Amniotic stem cell (primary cell): Measurements from ENCODE around the gene TTC38.

Experiments
- DNase-seq: peaks from one replicate; lab custom pipeline; 2025; lab: John Stamatoyannopoulos, UW

The TTC38 gene

GRCh38 chr22:46267431-46268279, at the start of gene TTC38:
TSS of gene TTC38 (plus strand) at chr22:46268008. CDS start at chr22:46268040, 32 bp downstream.
- DNase-seq = peak; percentile 33

- no peak for DNase-seq
Observed at GRCh38 chr22:46219636-46220035, 48.2 kb upstream of the TTC38 start.

- no peak for DNase-seq
Observed at GRCh38 chr22:46220921-46221320, 46.9 kb upstream of the TTC38 start.

- no peak for DNase-seq
Observed at GRCh38 chr22:46224044-46224897, 43.5 kb upstream of the TTC38 start.

GRCh38 chr22:46224898-46225290, 42.9 kb upstream of the TTC38 start:
- no peak for DNase-seq

- DNase-seq = no peak
Observed at GRCh38 chr22:46225631-46226030, 42.2 kb upstream of the TTC38 start.

GRCh38 chr22:46226577-46226976, 41.2 kb upstream of the TTC38 start:
- DNase-seq = no peak

- DNase-seq = no peak
Observed at GRCh38 chr22:46229701-46230100, 38.1 kb upstream of the TTC38 start.

GRCh38 chr22:46230262-46230901, 37.4 kb upstream of the TTC38 start:
- no peak for DNase-seq

- DNase-seq = peak; percentile 33
Observed at GRCh38 chr22:46233231-46233630, 34.6 kb upstream of the TTC38 start.

GRCh38 chr22:46234969-46235368, 32.8 kb upstream of the TTC38 start:
- DNase-seq = no peak

GRCh38 chr22:46237453-46238124, 30.2 kb upstream of the TTC38 start:
- DNase-seq = no peak

- DNase-seq = no peak
Observed at GRCh38 chr22:46238541-46238940, 29.3 kb upstream of the TTC38 start.

- DNase-seq = no peak
Observed at GRCh38 chr22:46239261-46240048, 28.4 kb upstream of the TTC38 start.

GRCh38 chr22:46240073-46240472, 27.7 kb upstream of the TTC38 start:
- no peak for DNase-seq

GRCh38 chr22:46240506-46240905, 27.3 kb upstream of the TTC38 start:
- DNase-seq = no peak

GRCh38 chr22:46240907-46241306, 26.9 kb upstream of the TTC38 start:
- no peak for DNase-seq

- no peak for DNase-seq
Observed at GRCh38 chr22:46241396-46242007, 26.3 kb upstream of the TTC38 start.

GRCh38 chr22:46242076-46242475, 25.7 kb upstream of the TTC38 start:
- no peak for DNase-seq

- no peak for DNase-seq
Observed at GRCh38 chr22:46244771-46245170, 23.0 kb upstream of the TTC38 start.

- no peak for DNase-seq
Observed at GRCh38 chr22:46245511-46245910, 22.3 kb upstream of the TTC38 start.
